DMS153 treated with DMSO at 0.1 percent for 48 hours (cell line): Measurements from ENCODE around the gene PIWIL1.

Experiments
- DNase-seq: peaks from one replicate; lab custom pipeline; 2025; ENCODE audit not compliant: unreplicated experiment; lab: John Stamatoyannopoulos, UW

The PIWIL1 gene

GRCh38 chr12:130335517-130336392, 1.9 kb upstream of the PIWIL1 start:
- DNase-seq: peak; percentile 38

GRCh38 chr12:130336723-130337487, 782 bp upstream of the PIWIL1 start:
- DNase-seq: peak; percentile 24

- DNase-seq: no peak
Measured at GRCh38 chr12:130338794-130339601, 1.3 kb downstream of the PIWIL1 start.

- DNase-seq: no peak
Measured at GRCh38 chr12:130339951-130340350, 2.3 kb downstream of the PIWIL1 start.

- DNase-seq: no peak
Measured at GRCh38 chr12:130342442-130342841, 4.8 kb downstream of the PIWIL1 start.

GRCh38 chr12:130342842-130343241, 5.2 kb downstream of the PIWIL1 start:
- DNase-seq: no peak

GRCh38 chr12:130344529-130344928, 6.8 kb downstream of the PIWIL1 start:
- no peak for DNase-seq

GRCh38 chr12:130345292-130345691, 7.6 kb downstream of the PIWIL1 start:
- no peak for DNase-seq

GRCh38 chr12:130347588-130347987, 9.9 kb downstream of the PIWIL1 start:
- no peak for DNase-seq

- no peak for DNase-seq
Measured at GRCh38 chr12:130350715-130351114, 13.0 kb downstream of the PIWIL1 start.

GRCh38 chr12:130351326-130351725, 13.6 kb downstream of the PIWIL1 start:
- DNase-seq: no peak

GRCh38 chr12:130353081-130353480, 15.4 kb downstream of the PIWIL1 start:
- no peak for DNase-seq

GRCh38 chr12:130354407-130354806, 16.7 kb downstream of the PIWIL1 start:
- DNase-seq: no peak

GRCh38 chr12:130356222-130356621, 18.5 kb downstream of the PIWIL1 start:
- DNase-seq: no peak

GRCh38 chr12:130357241-130357640, 19.6 kb downstream of the PIWIL1 start:
- peak; percentile 72 for DNase-seq

GRCh38 chr12:130357729-130358330, 20.1 kb downstream of the PIWIL1 start:
- no peak for DNase-seq

- no peak for DNase-seq
Measured at GRCh38 chr12:130362060-130362459, 24.4 kb downstream of the PIWIL1 start.

GRCh38 chr12:130364578-130364977, 26.9 kb downstream of the PIWIL1 start:
- DNase-seq: no peak

- no peak for DNase-seq
Measured at GRCh38 chr12:130366159-130366558, 28.5 kb downstream of the PIWIL1 start.

- DNase-seq: no peak
Measured at GRCh38 chr12:130367003-130367402, 29.3 kb downstream of the PIWIL1 start.

- no peak for DNase-seq
Measured at GRCh38 chr12:130367523-130367922, 29.8 kb downstream of the PIWIL1 start.
